GM13976 (cell line): ENCODE measurements around the gene RBM23.

Experiments used
- DNase-seq: peaks from one replicate; pipeline ENCODE4 v3.0.0; 2012; ENCODE audit warnings: low spot score
- in situ Hi-C: fragments of 300-500 bp; cut with MboI; formaldehyde crosslinking; loops from one replicate; pipeline ENCODE4 v1.12.0; 2022; ENCODE audit warnings: low sequenced_read_pairs, mixed read lengths, inconsistent platforms; ENCODE audit not compliant: unreplicated experiment
- TF ChIP-seq, protein P1 (sequence below): IDR thresholded peaks from 2 replicates; pipeline ENCODE4 v1.5.1; 2012; ENCODE audit warnings: borderline replicate concordance, mild to moderate bottlenecking; ENCODE audit not compliant: insufficient read depth; ENCODE audit errors: extremely low read depth, missing control alignments, control extremely low read depth

The RBM23 gene

DNA sequence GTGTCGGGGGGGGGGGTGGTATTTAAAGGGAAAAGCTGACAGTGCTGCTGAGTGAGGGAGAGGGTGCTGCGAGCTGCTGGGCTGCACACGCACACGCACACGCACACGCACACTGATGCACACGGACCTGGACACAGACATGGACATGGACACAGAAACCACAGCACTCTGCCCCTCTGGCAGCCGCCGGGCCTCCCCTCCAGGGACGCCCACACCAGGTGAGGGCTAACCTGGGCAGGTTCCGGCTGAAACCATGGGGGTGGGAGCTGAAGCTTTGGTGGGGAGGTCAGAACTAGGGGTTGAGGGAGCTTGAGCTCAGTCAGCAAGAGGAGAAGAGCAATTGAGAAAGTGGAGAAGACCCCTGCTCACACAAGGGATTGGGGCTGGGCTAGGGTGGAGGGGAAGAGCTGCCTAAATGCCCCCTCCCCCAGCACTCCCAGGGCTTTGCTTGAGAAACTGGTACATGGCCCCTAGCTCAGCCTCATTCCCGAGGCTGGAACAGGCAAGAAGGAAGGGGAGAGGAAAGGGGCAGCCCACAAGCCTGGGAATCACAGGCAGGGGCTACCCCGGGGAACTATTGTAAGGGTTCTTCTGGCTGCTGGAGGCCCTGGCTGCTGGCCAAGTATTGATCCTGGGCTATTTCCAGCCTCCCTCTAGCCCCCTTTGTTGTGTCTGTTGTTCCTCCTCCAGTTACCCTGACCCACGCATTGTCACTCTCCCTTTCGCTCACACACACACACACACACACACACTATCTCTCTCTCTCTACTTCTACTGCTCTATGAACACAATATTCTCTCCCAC, 35.6 kb downstream of the RBM23 start, which contains the start of gene REM2:
Gene REM2, plus strand, starts transcription at position 50 of the 804 bp plus-strand sequence. Its CDS starts 66 bp downstream, at position 116.
- DNase-seq = no peak
- in situ Hi-C loops = no loop called here
- TF ChIP-seq, protein P1, sequence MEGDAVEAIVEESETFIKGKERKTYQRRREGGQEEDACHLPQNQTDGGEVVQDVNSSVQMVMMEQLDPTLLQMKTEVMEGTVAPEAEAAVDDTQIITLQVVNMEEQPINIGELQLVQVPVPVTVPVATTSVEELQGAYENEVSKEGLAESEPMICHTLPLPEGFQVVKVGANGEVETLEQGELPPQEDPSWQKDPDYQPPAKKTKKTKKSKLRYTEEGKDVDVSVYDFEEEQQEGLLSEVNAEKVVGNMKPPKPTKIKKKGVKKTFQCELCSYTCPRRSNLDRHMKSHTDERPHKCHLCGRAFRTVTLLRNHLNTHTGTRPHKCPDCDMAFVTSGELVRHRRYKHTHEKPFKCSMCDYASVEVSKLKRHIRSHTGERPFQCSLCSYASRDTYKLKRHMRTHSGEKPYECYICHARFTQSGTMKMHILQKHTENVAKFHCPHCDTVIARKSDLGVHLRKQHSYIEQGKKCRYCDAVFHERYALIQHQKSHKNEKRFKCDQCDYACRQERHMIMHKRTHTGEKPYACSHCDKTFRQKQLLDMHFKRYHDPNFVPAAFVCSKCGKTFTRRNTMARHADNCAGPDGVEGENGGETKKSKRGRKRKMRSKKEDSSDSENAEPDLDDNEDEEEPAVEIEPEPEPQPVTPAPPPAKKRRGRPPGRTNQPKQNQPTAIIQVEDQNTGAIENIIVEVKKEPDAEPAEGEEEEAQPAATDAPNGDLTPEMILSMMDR = no peak

DNA sequence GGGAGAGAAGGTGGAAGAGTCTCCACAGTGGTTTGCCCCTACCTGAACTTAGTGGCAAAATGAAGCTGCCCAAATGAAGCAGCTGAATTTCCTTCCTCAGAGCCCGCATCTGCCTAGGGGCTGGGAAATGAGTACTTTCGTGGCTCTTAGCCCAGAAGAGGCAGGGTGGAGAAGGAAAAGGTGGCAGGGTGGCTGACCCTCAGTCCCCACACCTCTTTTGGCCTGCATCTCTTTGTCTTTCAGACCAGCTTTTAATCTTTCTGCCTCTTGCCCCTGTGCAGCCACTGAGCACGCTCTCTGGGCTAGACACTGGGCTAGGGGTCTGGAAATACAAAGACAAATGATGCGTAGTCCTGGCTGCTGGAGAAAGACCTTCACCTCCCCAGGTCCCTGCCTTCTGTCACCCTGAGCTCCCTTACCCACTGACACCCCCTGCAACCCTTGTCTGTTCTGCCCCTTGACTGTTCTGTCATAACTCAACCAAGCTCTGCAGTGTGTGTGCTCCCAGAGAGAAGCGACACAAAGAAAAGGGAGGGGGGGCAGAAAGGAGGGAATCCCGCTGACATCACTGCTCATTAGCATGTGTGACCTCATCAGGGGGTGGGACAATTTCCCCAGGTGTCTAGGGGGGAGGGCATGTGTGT, 36.3 kb downstream of the RBM23 start:
- in situ Hi-C loops = no loop called here
- TF ChIP-seq, protein P1 = no peak
- no peak for DNase-seq

DNA sequence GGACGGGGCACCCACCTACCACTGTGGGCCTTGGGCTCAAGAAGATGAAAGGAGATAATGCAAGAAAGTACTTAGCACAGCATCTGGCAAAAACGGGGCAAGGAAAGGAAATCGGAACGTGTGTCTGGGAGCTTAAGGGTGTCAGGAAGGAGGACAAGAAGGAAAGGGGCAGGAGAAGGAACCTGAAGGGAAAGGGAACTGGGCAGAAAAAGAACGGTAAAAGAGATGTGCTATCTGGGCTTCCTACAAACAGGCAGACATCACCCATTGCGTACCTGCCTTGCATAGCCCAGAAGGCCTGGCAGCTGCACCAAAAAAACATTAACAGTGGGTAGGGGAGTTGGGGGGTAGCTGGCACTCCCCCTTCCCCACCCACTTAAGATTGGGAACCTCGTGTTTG, 36.9 kb downstream of the RBM23 start:
- in situ Hi-C loops = no loop called here
- TF ChIP-seq, protein P1 = no peak
- DNase-seq = no peak

DNA sequence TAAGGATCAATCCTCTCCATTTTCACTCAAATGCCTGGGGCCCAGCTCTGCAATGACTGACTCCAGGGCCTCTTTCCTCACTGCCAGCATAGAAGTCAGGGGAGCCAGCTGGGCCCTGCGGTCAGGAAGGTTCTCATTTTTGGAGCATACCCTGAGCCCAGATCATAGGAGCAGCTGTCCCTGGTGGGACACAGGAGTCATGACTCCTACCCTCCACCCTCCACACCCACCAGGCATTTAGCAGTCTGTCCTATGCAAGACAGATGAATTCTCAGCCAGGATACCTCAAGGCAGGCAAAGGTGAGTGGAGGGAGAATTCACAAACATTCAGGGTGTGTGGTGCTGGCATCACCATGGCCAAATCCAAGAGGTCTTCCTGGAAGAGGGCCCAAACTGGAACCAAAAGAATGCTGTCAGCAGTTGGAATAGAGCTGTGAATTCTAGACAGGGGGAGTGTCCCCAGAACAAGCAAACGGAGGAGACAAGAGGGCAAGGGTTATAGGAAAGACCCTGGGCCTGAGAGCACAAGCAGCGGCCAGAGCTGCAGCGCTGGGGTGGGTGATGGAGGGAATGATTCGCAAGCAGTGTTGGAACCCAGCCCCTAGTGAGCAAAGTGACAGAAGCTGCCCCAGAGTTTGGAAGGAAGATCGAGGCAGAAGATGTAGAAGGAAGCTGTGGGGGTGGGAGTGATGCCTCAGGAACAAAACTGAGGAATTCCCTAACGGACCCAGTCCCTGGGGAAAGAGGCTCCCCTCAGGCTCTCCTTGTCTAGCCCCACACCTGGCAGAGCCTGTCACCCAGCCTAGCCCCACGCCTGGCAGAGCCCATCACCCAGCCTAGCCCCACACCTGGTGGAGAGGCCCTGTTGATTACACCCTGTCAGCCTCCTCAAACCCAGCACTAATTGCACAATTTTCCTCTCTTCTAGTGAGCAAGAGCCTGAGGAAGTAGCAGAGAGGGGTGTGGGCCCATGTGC, 40.4 kb downstream of the RBM23 start:
- in situ Hi-C loops = no loop called here
- TF ChIP-seq, protein P1 = no peak
- no peak for DNase-seq

DNA sequence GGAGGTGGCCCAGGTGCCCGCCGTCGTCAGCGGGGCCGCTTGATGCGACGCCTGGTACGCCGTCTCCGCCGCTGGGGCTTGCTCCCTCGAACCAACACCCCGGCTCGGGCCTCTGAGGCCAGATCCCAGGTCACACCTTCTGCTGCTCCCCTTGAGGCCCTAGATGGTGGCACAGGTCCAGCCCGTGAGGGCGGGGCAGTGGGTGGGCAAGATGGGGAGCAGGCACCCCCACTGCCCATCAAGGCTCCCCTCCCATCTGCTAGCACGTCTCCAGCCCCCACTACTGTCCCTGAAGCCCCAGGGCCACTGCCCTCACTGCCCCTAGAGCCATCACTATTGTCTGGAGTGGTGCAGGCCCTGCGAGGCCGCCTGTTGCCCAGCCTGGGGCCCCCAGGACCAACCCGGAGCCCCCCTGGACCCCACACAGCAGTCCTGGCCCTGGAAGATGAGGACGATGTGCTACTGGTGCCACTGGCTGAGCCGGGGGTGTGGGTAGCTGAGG, 41.9 kb downstream of the RBM23 start:
- in situ Hi-C loops = no loop called here
- DNase-seq = no peak
- TF ChIP-seq, protein P1 = no peak

DNA sequence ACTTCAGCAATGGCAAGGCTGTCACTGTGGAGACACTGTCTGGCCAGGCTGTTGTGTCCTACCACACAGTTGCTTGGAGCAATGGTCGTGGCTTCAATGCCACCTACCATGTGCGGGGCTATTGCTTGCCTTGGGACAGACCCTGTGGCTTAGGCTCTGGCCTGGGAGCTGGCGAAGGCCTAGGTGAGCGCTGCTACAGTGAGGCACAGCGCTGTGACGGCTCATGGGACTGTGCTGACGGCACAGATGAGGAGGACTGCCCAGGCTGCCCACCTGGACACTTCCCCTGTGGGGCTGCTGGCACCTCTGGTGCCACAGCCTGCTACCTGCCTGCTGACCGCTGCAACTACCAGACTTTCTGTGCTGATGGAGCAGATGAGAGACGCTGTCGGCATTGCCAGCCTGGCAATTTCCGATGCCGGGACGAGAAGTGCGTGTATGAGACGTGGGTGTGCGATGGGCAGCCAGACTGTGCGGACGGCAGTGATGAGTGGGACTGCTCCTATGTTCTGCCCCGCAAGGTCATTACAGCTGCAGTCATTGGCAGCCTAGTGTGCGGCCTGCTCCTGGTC, 43.1 kb downstream of the RBM23 start:
- TF ChIP-seq, protein P1 = no peak
- DNase-seq = no peak
- in situ Hi-C loops = no loop called here
